Parathyroid adenoma (tissue), 2 donors: ENCODE data around the gene TNFSF10.

Experiments
- H2AFZ ChIP-seq: fragments of 300-600 bp; sonication (generic); one replicate; pipeline ENCODE4 v1.7.0; 2017; ENCODE audit warnings: antibody characterized with exemption, mild to moderate bottlenecking
- H3K27ac ChIP-seq: fragments of 300-600 bp; sonication (generic); one replicate; pipeline ENCODE4 v1.7.0; 2017
- H3K27me3 ChIP-seq: fragments of 300-600 bp; sonication (generic); one replicate; pipeline ENCODE4 v1.7.0; 2017; ENCODE audit warnings: low read length; ENCODE audit not compliant: control insufficient read depth, insufficient read depth
- H3K36me3 ChIP-seq: fragments of 300-600 bp; sonication (generic); one replicate; pipeline ENCODE4 v1.7.0; 2017; ENCODE audit warnings: low read length; ENCODE audit not compliant: control insufficient read depth, insufficient read depth
- H3K4me1 ChIP-seq: fragments of 300-600 bp; sonication (generic); one replicate; pipeline ENCODE4 v1.7.0; 2017; ENCODE audit warnings: control low read depth
- H3K4me2 ChIP-seq: fragments of 300-600 bp; sonication (generic); one replicate; pipeline ENCODE4 v1.7.0; 2017; ENCODE audit warnings: low read length
- H3K4me3 ChIP-seq: fragments of 300-600 bp; sonication (generic); one replicate; pipeline ENCODE4 v1.7.0; 2017; ENCODE audit warnings: low read depth, low read length
- H3K79me2 ChIP-seq: fragments of 300-600 bp; sonication (generic); one replicate; pipeline ENCODE4 v1.7.0; 2017; ENCODE audit warnings: control low read depth
- H3K9ac ChIP-seq: fragments of 300-600 bp; sonication (generic); one replicate; pipeline ENCODE4 v1.7.0; 2017; ENCODE audit warnings: mild to moderate bottlenecking
- H3K9me3 ChIP-seq: fragments of 300-600 bp; sonication (generic); one replicate; pipeline ENCODE4 v1.7.0; 2017; ENCODE audit warnings: low read length; ENCODE audit not compliant: control insufficient read depth
- TF ChIP-seq, protein P1 (sequence below): fragments of 300-600 bp; sonication (generic); IDR thresholded peaks from one replicate; pipeline ENCODE4 v1.7.0; 2017; ENCODE audit warnings: antibody characterized with exemption, mild to moderate bottlenecking
- donor health status: primary hyperparathyroidism.

Gene TNFSF10

DNA sequence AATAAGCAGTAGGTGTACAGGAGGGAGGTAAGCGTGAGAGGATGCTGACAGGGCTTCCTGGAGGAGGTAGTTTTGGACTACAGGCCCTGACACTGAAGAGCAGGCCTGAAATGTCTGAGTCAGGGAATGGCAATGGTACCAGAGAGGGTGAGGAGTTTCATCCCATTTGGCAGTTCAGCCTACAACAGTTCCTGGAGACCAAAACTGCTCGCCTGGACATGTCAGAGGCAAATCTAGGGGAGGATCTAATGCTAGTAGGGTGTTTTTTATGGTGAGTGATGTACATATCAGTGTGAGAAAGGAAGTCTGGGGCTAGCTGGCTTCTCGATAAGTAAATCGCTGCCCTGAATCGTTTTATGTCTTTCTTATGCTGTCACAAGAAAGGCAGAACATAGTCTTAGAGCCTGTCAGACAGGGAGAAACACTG, 13.8 kb upstream of the TNFSF10 start:
- Histone ChIP-seq H3K36me3 (no peaks in the 10 kb centered on the region), H3K4me3 (no peak overlapping the region), H3K9me3 (no peaks in the 10 kb centered on the region), H2AFZ (peak overlapping the region; percentile 67), H3K27me3 (no peaks in the 10 kb centered on the region), H3K4me1 (peaks cover 45% of the 10 kb centered on the region), H3K9ac (no peak overlapping the region), H3K27ac (peak overlapping the region; percentile 91), H3K79me2 (no peaks in the 10 kb centered on the region), H3K4me2 (no peak overlapping the region)
- TF ChIP-seq, protein P1, sequence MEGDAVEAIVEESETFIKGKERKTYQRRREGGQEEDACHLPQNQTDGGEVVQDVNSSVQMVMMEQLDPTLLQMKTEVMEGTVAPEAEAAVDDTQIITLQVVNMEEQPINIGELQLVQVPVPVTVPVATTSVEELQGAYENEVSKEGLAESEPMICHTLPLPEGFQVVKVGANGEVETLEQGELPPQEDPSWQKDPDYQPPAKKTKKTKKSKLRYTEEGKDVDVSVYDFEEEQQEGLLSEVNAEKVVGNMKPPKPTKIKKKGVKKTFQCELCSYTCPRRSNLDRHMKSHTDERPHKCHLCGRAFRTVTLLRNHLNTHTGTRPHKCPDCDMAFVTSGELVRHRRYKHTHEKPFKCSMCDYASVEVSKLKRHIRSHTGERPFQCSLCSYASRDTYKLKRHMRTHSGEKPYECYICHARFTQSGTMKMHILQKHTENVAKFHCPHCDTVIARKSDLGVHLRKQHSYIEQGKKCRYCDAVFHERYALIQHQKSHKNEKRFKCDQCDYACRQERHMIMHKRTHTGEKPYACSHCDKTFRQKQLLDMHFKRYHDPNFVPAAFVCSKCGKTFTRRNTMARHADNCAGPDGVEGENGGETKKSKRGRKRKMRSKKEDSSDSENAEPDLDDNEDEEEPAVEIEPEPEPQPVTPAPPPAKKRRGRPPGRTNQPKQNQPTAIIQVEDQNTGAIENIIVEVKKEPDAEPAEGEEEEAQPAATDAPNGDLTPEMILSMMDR: no peak

DNA sequence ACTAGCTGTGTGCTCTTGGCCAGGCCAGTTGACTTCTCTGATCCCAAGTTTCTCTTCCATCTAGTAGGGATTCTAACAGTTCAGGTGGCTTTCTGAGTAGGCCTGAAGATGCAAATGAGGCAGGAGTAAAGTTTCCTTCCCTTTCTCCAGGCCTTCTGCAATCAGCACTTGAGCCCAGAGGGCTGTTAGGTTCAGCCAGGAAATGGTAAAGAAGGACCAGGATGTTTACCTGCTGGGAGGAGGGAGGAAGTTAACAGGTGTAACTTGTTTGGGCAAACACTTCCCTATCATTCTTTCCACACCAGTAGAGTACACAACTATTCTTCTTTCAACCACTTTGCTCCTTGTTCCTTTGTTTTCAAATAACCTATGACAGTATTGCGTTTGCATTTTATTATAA, 13.3 kb upstream of the TNFSF10 start:
- Histone ChIP-seq H3K27me3 (no peaks in the 10 kb centered on the region), H3K4me1 (peaks cover 40% of the 10 kb centered on the region), H3K27ac (peak overlapping the region; percentile 91), H3K9me3 (no peaks in the 10 kb centered on the region), H3K4me3 (no peak overlapping the region), H2AFZ (peak overlapping the region; percentile 67), H3K4me2 (no peak overlapping the region), H3K79me2 (no peaks in the 10 kb centered on the region), H3K9ac (no peak overlapping the region), H3K36me3 (no peaks in the 10 kb centered on the region)
- TF ChIP-seq, protein P1: no peak

DNA sequence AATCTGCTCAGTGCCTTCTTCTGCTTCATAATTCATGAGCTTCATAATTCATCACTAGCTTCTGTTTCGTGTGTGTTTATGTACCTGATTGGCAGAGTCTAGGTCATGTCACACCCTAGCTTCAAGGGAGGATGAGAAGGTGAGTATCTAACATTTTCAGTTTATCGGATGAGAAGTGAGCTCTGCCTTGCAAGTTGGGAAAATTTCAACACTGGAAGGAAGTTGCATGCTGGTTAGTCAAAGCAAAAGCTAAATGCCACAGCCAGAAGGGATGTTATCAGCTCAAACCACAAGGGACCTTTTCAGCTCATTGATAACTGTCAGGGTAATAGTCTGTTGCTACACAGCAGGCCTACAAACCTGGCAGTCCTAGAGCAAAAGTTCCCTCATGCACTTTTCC, 7.3 kb upstream of the TNFSF10 start:
- H3K4me2 ChIP-seq: no peak overlapping the region
- peak overlapping the region; percentile 53 for H3K27ac ChIP-seq
- no peaks in the 10 kb centered on the region for H3K27me3 ChIP-seq
- H3K9ac ChIP-seq: no peak overlapping the region
- H3K4me3 ChIP-seq: no peak overlapping the region
- TF ChIP-seq, protein P1: no peak
- no peaks in the 10 kb centered on the region for H3K36me3 ChIP-seq
- peak overlapping the region; percentile 36 for H2AFZ ChIP-seq
- H3K79me2 ChIP-seq: no peaks in the 10 kb centered on the region
- H3K4me1 ChIP-seq: peaks cover 4% of the 10 kb centered on the region
- no peaks in the 10 kb centered on the region for H3K9me3 ChIP-seq

DNA sequence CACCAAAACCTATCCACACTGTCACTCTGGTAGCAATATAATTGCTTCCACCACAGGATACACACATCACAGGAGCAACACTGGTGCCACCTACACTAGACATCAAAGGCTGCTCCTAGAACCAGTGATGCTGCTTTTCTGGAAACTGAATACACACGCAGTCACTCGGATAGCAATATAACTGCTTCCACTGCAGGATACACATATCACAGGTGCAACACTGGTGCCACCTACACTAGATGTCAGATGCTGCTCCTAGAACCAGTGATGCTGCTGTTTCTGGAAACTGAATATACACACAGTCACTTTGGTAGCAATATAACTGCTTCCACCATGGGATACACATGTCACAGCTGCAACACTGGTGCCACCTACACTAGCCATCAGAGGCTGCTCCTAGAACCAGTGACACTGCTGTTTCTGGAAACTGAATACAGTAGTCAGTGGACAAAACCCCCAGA, 6.9 kb upstream of the TNFSF10 start:
- Histone ChIP-seq H3K4me2 (no peak overlapping the region), H3K36me3 (no peaks in the 10 kb centered on the region), H3K9me3 (no peaks in the 10 kb centered on the region), H3K4me1 (peaks cover 4% of the 10 kb centered on the region), H3K9ac (no peak overlapping the region), H3K4me3 (no peak overlapping the region), H3K79me2 (no peaks in the 10 kb centered on the region), H3K27me3 (no peaks in the 10 kb centered on the region), H3K27ac (peak overlapping the region; percentile 53), H2AFZ (peak overlapping the region; percentile 36)
- TF ChIP-seq, protein P1: no peak

DNA sequence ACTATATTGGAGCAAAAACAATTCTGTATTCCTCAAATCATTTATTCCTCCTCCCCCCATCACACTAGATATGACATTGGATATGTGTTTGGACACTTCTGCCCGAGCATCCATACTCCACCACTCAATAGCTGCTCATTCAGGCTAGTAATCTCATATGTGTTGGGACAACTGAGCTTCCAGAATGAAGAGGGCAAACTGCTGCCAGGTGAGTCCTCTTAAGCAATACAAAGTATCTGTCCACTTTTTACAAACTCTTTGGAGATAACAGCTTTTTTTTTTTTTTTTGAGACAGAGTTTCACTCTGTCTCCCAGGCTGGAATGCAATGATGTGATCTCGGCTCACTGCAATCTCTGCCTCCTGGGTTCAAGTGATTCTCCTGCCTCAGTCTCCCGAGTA, 5.4 kb upstream of the TNFSF10 start:
- H3K4me1 ChIP-seq: peaks cover 8% of the 10 kb centered on the region
- H3K4me3 ChIP-seq: no peak overlapping the region
- H3K27me3 ChIP-seq: no peaks in the 10 kb centered on the region
- H3K27ac ChIP-seq: no peak overlapping the region
- H3K9me3 ChIP-seq: no peaks in the 10 kb centered on the region
- H2AFZ ChIP-seq: no peak overlapping the region
- H3K9ac ChIP-seq: no peak overlapping the region
- TF ChIP-seq, protein P1: no peak
- no peak overlapping the region for H3K4me2 ChIP-seq
- no peaks in the 10 kb centered on the region for H3K79me2 ChIP-seq
- no peaks in the 10 kb centered on the region for H3K36me3 ChIP-seq
